H9 (cell line): ENCODE measurements around the gene SH3BP5L. TPM values are rescaled to one million over a fixed set of nuclear protein-coding genes. Genes with fewer than 3 reads are reported as not detected.

Experiments used
- DNase-seq: peaks from one replicate; pipeline ENCODE4 v3.0.0-alpha.2; 2017
- H2AFZ ChIP-seq: one replicate; pipeline ENCODE4 v1.6.1; 2013; ENCODE audit warnings: mild to moderate bottlenecking, low read length, control low read depth, moderate library complexity
- H2AK5ac ChIP-seq: 2 replicates; pipeline ENCODE4 v1.6.1; 2013; ENCODE audit warnings: low read length, control low read depth, mixed read lengths; ENCODE audit not compliant: insufficient read length
- H2BK120ac ChIP-seq: one replicate; pipeline ENCODE4 v1.6.1; 2013; ENCODE audit warnings: low read depth, mild to moderate bottlenecking, low read length, control low read depth, inconsistent platforms; ENCODE audit not compliant: poor library complexity, severe bottlenecking
- H2BK12ac ChIP-seq: 2 replicates; pipeline ENCODE4 v1.6.1; 2013; ENCODE audit warnings: low read length, control low read depth, mixed read lengths, low read depth; ENCODE audit not compliant: insufficient read length
- H2BK15ac ChIP-seq: 2 replicates; pipeline ENCODE4 v1.6.1; 2013; ENCODE audit warnings: low read depth, low read length, control low read depth
- H2BK20ac ChIP-seq: one replicate; pipeline ENCODE4 v1.6.1; 2013; ENCODE audit warnings: low read depth, mild to moderate bottlenecking, low read length, control low read depth, inconsistent platforms; ENCODE audit not compliant: poor library complexity, severe bottlenecking
- H2BK5ac ChIP-seq: 2 replicates; pipeline ENCODE4 v1.6.1; 2013; ENCODE audit warnings: low read length, control low read depth, mixed read lengths; ENCODE audit not compliant: insufficient read length
- H3K14ac ChIP-seq: 2 replicates; pipeline ENCODE4 v1.6.1; 2013; ENCODE audit warnings: low read length, control low read depth; ENCODE audit not compliant: insufficient read depth
- H3K18ac ChIP-seq: 2 replicates; pipeline ENCODE4 v1.6.1; 2013; ENCODE audit warnings: low read depth, mild to moderate bottlenecking, mixed read lengths, low read length, control low read depth; ENCODE audit not compliant: insufficient read length
- H3K23ac ChIP-seq: 2 replicates; pipeline ENCODE4 v1.6.1; 2013; ENCODE audit warnings: low read length, control low read depth, mixed read lengths, low read depth; ENCODE audit not compliant: insufficient read length
- H3K23me2 ChIP-seq: 2 replicates; pipeline ENCODE4 v1.6.1; 2013; ENCODE audit warnings: low read depth, mild to moderate bottlenecking, mixed read lengths, low read length, control low read depth; ENCODE audit not compliant: insufficient read length, poor library complexity, severe bottlenecking
- H3K27ac ChIP-seq: 2 replicates; pipeline ENCODE4 v1.5.1; 2013; ENCODE audit warnings: low read length, control low read depth, mixed read lengths, low read depth; ENCODE audit not compliant: insufficient read length
- H3K27me3 ChIP-seq: 2 replicates; pipeline ENCODE4 v1.6.1; 2013; ENCODE audit warnings: low read length, control low read depth, inconsistent platforms; ENCODE audit not compliant: insufficient read depth
- H3K4ac ChIP-seq: 2 replicates; pipeline ENCODE4 v1.6.1; 2013; ENCODE audit warnings: low read depth, mild to moderate bottlenecking, control low read depth, inconsistent platforms, low read length, moderate library complexity
- H3K4me1 ChIP-seq: 2 replicates; pipeline ENCODE4 v1.6.1; 2013; ENCODE audit warnings: low read length, control low read depth, inconsistent platforms; ENCODE audit not compliant: insufficient read depth
- H3K4me2 ChIP-seq: 2 replicates; pipeline ENCODE4 v1.6.1; 2013; ENCODE audit warnings: low read length, control low read depth, mixed read lengths; ENCODE audit not compliant: insufficient read length, insufficient read depth
- H3K56ac ChIP-seq: 2 replicates; pipeline ENCODE4 v1.6.1; 2013; ENCODE audit warnings: low read depth, mild to moderate bottlenecking, mixed read lengths, low read length, control low read depth; ENCODE audit not compliant: insufficient read length
- H3K79me1 ChIP-seq: 2 replicates; pipeline ENCODE4 v1.6.1; 2013; ENCODE audit warnings: low read depth, mild to moderate bottlenecking, moderate library complexity, low read length, control low read depth, inconsistent platforms; ENCODE audit not compliant: insufficient read depth, poor library complexity, severe bottlenecking
- H3K79me2 ChIP-seq: 2 replicates; pipeline ENCODE4 v1.6.1; 2013; ENCODE audit warnings: low read length, control low read depth, inconsistent platforms; ENCODE audit not compliant: insufficient read depth
- H3K9ac ChIP-seq: 2 replicates; pipeline ENCODE4 v1.6.1; 2013; ENCODE audit warnings: low read length, control low read depth, mixed read lengths; ENCODE audit not compliant: insufficient read length; ENCODE audit errors: extremely low read depth
- H3K9me3 ChIP-seq: one replicate; pipeline ENCODE4 v1.6.1; 2013; ENCODE audit warnings: low read depth, low read length, inconsistent platforms; ENCODE audit not compliant: control insufficient read depth
- H3T11ph ChIP-seq: one replicate; pipeline ENCODE4 v1.6.1; 2013; ENCODE audit warnings: mild to moderate bottlenecking, low read length, control low read depth, inconsistent platforms
- H4K20me1 ChIP-seq: one replicate; pipeline ENCODE4 v1.6.1; 2013; ENCODE audit not compliant: control insufficient read depth, insufficient read length, insufficient read depth
- H4K5ac ChIP-seq: 2 replicates; pipeline ENCODE4 v1.6.1; 2013; ENCODE audit warnings: low read depth, mild to moderate bottlenecking, mixed read lengths, low read length, control low read depth; ENCODE audit not compliant: insufficient read length
- H4K8ac ChIP-seq: replicated peaks from 2 replicates; pipeline ENCODE4 v1.6.1; 2013; ENCODE audit warnings: low read length, control low read depth, mixed read lengths, low read depth; ENCODE audit not compliant: insufficient read length
- H4K91ac ChIP-seq: 2 replicates; pipeline ENCODE4 v1.6.1; 2013; ENCODE audit warnings: low read depth, mild to moderate bottlenecking, moderate library complexity, mixed read lengths, low read length, control low read depth; ENCODE audit not compliant: insufficient read length
- H3K27ac Mint-ChIP-seq, 3 experiments: 2 replicates in 2 of 3; 3 replicates in 1 of 3; pipeline ENCODE4 v1.8.0; 2020 to 2021; ENCODE audit warnings: mixed read lengths in 3 of 3, mild to moderate bottlenecking in 1 of 3, moderate library complexity in 1 of 3
- H3K27me3 Mint-ChIP-seq: 2 replicates; pipeline ENCODE4 v1.8.0; 2021; ENCODE audit warnings: low read depth, mild to moderate bottlenecking, moderate library complexity, mixed read lengths
- H3K36me3 Mint-ChIP-seq, 3 experiments: 2 replicates in 2 of 3; 3 replicates in 1 of 3; pipeline ENCODE4 v1.8.0; 2020 to 2021; ENCODE audit warnings: low read depth in 3 of 3, mixed read lengths in 3 of 3; ENCODE audit not compliant: insufficient read depth in 1 of 3
- H3K4me1 Mint-ChIP-seq, 2 experiments: 2 replicates each; pipeline ENCODE4 v1.8.0; 2020; ENCODE audit warnings: mixed read lengths in 2 of 2
- H3K4me3 Mint-ChIP-seq, 2 experiments: 2 replicates in 1 of 2; 3 replicates in 1 of 2; pipeline ENCODE4 v1.8.0; 2020 to 2021; ENCODE audit warnings: mild to moderate bottlenecking in 2 of 2, mixed read lengths in 2 of 2, moderate library complexity in 1 of 2
- H3K9me3 Mint-ChIP-seq, 2 experiments: 2 replicates in 1 of 2; 3 replicates in 1 of 2; pipeline ENCODE4 v1.8.0; 2020; ENCODE audit warnings: mild to moderate bottlenecking in 2 of 2, mixed read lengths in 2 of 2, moderate library complexity in 1 of 2
- CTCF ChIP-seq: fragments of 200-600 bp; sonication (generic); conservative IDR thresholded peaks from 3 replicates; pipeline ENCODE4 v1.8.0; 2021; ENCODE audit warnings: antibody characterized with exemption, mild to moderate bottlenecking
- WGBS: extraction: QIAGEN DNeasy Blood & Tissue Kit; methylation state at CpG from one replicate; pipeline ENCODE4 v1.1.7; 2013; ENCODE audit warnings: missing lambda C conversion rate, low lambda C conversion rate, mixed read lengths; ENCODE audit not compliant: insufficient read length; ENCODE audit errors: extremely low coverage; 5-methylcytosine and 5-hydroxymethylcytosine counted together
- total RNA-seq: library from RNA; stranded (reverse); gene quantifications from 2 replicates; pipeline ENCODE4 v1.2.1, GENCODE V29; 2021

The SH3BP5L gene
- total RNA-seq, 1 experiment from 2014 or later = 27.6 TPM

- no peak overlapping the region for H3K4me3 Mint-ChIP-seq
- no peak overlapping the region for H4K8ac ChIP-seq
- H3K4me2 ChIP-seq = no peak overlapping the region
- H4K5ac ChIP-seq = no peak overlapping the region
- no peak overlapping the region for H3K14ac ChIP-seq
- no peak overlapping the region for H2AFZ ChIP-seq
- H3K27ac Mint-ChIP-seq = no peak overlapping the region
- H3K18ac ChIP-seq = no peak overlapping the region
- peaks cover 0 to 12% (median 2%) of the 10 kb centered on the region in 3 experiments; a peak in 5 of 7 replicates for H3K36me3 Mint-ChIP-seq
- no peaks in the 10 kb centered on the region for H3K79me2 ChIP-seq
- no peak overlapping the region for H4K91ac ChIP-seq
- H3K4me1 ChIP-seq = no peaks in the 10 kb centered on the region
- no peaks in the 10 kb centered on the region for H3K23me2 ChIP-seq
- peaks cover 39% of the 10 kb centered on the region for H3K9me3 ChIP-seq
- WGBS = no CpG with 5 or more reads among the region's 1 CpG
- peaks cover 4% of the 10 kb centered on the region for H3K27me3 Mint-ChIP-seq
- no peak overlapping the region for H3K9ac ChIP-seq
- H2BK12ac ChIP-seq = no peak overlapping the region
- H3K4me1 Mint-ChIP-seq = no peaks in the 10 kb centered on the region
- H2BK15ac ChIP-seq = no peak overlapping the region
- no peak overlapping the region for H2AK5ac ChIP-seq
- no peak overlapping the region for H3K4ac ChIP-seq
- H3K9me3 Mint-ChIP-seq = peaks cover 35 to 43% of the 10 kb centered on the region in 2 experiments
- TF ChIP-seq CTCF = no peak
- no peaks in the 10 kb centered on the region for H4K20me1 ChIP-seq
- no peak overlapping the region for H3K56ac ChIP-seq
- no peak for DNase-seq
- H3K27me3 ChIP-seq = no peaks in the 10 kb centered on the region
- H3T11ph ChIP-seq = no peak overlapping the region
- H2BK120ac ChIP-seq = no peak overlapping the region
- H3K23ac ChIP-seq = no peak overlapping the region
- no peak overlapping the region for H2BK20ac ChIP-seq
- H3K27ac ChIP-seq = no peak overlapping the region
- no peak overlapping the region for H2BK5ac ChIP-seq
- no peaks in the 10 kb centered on the region for H3K79me1 ChIP-seq
Measured at GRCh38 chr1:248805876-248806275, 19.8 kb downstream of the SH3BP5L start.
